ENCODE data around the gene TSC22D4. TPM values are rescaled to one million over a fixed set of nuclear protein-coding genes. Genes with fewer than 3 reads are reported as not detected.
A peak's percentile ranks its signal among the peaks of the same experiment; 100 is the strongest.

The TSC22D4 gene
- total RNA-seq, 3 donors from 2014 or later (not counting 1 experiment from before 2014, with no cell fraction given): 140 to 173 (median 168) TPM

GRCh38 chr7:100493476-100494264, 14.7 kb upstream of the TSC22D4 start:
- Mint-ChIP-seq H3K4me3 (peak overlapping the region; percentile 69), H3K27ac (no peak overlapping the region), H3K4me1 (peaks cover 0 to 10% of the 10 kb centered on the region in 2 donors), H3K27me3 (ENCODE audit: low read depth in 2 of 2) (peaks cover 32 to 41% of the 10 kb centered on the region in 2 donors), H3K9me3 (no peaks in the 10 kb centered on the region), H3K36me3 (no peaks in the 10 kb centered on the region)
- H3K36me3 ChIP-seq (ENCODE audit: control insufficient read depth, insufficient read depth, low read length): no peaks in the 10 kb centered on the region
- no peaks in the 10 kb centered on the region for H3K9me3 ChIP-seq (ENCODE audit: control insufficient read depth, insufficient read depth, low read length)
- no peak overlapping the region for H3K27ac ChIP-seq (ENCODE audit: low read length)
- peak in 1 of 2 donors; percentile 75 for DNase-seq
- intact Hi-C loops (cut with micrococcal nuclease): no loop called here
- ATAC-seq: peak; percentile 60 to 84 (median 77)
- no peak overlapping the region for H3K4me3 ChIP-seq (ENCODE audit: low read length)
- H3K27me3 ChIP-seq (ENCODE audit: control insufficient read depth, insufficient read depth, low read length): peaks cover 5% of the 10 kb centered on the region
- H3K4me1 ChIP-seq (ENCODE audit: control insufficient read depth, insufficient read depth, low read length): peaks cover 10% of the 10 kb centered on the region
- TF ChIP-seq, protein P1, sequence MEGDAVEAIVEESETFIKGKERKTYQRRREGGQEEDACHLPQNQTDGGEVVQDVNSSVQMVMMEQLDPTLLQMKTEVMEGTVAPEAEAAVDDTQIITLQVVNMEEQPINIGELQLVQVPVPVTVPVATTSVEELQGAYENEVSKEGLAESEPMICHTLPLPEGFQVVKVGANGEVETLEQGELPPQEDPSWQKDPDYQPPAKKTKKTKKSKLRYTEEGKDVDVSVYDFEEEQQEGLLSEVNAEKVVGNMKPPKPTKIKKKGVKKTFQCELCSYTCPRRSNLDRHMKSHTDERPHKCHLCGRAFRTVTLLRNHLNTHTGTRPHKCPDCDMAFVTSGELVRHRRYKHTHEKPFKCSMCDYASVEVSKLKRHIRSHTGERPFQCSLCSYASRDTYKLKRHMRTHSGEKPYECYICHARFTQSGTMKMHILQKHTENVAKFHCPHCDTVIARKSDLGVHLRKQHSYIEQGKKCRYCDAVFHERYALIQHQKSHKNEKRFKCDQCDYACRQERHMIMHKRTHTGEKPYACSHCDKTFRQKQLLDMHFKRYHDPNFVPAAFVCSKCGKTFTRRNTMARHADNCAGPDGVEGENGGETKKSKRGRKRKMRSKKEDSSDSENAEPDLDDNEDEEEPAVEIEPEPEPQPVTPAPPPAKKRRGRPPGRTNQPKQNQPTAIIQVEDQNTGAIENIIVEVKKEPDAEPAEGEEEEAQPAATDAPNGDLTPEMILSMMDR (IDR thresholded peaks at IDR 0.05): no peak
- 3% methylated on average over 56 of the region's 56 CpGs for WGBS (ENCODE audit: insufficient coverage)

DNA sequence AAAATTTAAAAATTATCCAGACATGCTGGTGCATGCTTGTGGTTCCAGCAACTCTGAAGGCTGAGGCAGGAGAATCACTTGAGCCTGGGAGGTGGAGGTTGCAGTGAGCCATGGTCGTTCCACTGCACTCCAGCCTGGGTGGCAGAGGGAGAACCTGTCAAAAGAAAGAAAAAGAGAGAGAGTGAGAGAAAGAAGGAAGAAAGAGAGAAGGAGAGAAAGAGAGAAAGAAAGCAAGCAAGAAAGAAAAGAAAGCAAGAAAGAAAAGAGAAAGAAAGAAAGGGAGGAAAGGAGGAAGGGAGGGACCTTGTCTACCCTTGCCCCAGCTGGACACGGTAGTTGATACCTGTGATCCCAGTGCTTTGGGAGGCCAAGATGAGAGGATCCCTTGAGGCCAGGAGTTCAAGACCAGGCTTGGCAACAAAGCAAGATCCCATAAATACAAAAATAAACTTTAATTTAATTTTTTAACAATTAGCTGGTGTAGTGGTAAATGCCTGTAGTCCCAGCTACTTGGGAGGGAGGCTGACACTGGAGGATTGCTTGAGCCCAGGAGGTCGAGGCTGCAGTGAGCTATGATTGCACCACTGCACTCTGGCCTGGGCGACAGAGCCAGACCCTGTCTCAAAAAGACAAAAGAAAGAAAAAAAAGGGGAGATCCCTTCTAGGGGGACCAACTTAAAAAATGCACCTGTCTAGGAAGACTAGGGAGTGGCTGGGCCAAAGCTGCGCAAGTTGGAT, 13.9 kb upstream of the TSC22D4 start:
- H3K9me3 Mint-ChIP-seq: no peaks in the 10 kb centered on the region
- peaks cover 32 to 39% of the 10 kb centered on the region in 2 donors for H3K27me3 Mint-ChIP-seq (ENCODE audit: low read depth in 2 of 2)
- Histone ChIP-seq H3K36me3 (ENCODE audit: control insufficient read depth, insufficient read depth, low read length) (no peaks in the 10 kb centered on the region), H3K9me3 (ENCODE audit: control insufficient read depth, insufficient read depth, low read length) (no peaks in the 10 kb centered on the region), H3K4me3 (ENCODE audit: low read length) (no peak overlapping the region), H3K4me1 (ENCODE audit: control insufficient read depth, insufficient read depth, low read length) (peaks cover 10% of the 10 kb centered on the region), H3K27me3 (ENCODE audit: control insufficient read depth, insufficient read depth, low read length) (peaks cover 5% of the 10 kb centered on the region), H3K27ac (ENCODE audit: low read length) (no peak overlapping the region)
- TF ChIP-seq, protein P1 (IDR thresholded peaks at IDR 0.05): no peak
- H3K4me3 Mint-ChIP-seq: peak overlapping the region; percentile 69
- intact Hi-C loops (cut with micrococcal nuclease): no loop called here
- no peak for ATAC-seq
- DNase-seq: no peak
- peaks cover 0 to 10% of the 10 kb centered on the region in 2 donors for H3K4me1 Mint-ChIP-seq
- 88% methylated on average over 5 of the region's 5 CpGs for WGBS (ENCODE audit: insufficient coverage)
- H3K27ac Mint-ChIP-seq: no peak overlapping the region
- H3K36me3 Mint-ChIP-seq: no peaks in the 10 kb centered on the region

DNA sequence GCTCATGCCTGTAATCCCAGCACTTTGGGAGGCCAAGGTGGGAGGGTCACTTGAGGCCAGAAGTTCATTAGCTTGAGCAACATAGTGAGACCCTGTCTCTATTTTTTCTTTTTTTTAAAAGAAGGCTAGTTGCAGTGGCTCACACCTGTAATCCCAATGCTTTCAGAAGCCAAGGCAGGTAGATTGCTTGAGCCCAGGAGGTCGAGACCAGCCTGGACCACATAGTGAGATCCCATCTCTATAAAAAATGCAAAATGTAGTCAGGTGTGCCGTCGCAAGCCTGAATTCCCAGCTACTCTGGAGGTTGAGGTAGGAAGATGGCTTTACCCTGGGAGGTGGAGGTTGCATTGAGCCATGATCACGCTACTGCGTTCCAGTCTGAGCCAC, 12.2 kb upstream of the TSC22D4 start:
- H3K27me3 ChIP-seq (ENCODE audit: control insufficient read depth, insufficient read depth, low read length): peaks cover 5% of the 10 kb centered on the region
- H3K9me3 ChIP-seq (ENCODE audit: control insufficient read depth, insufficient read depth, low read length): no peaks in the 10 kb centered on the region
- peaks cover 29 to 37% of the 10 kb centered on the region in 2 donors for H3K27me3 Mint-ChIP-seq (ENCODE audit: low read depth in 2 of 2)
- DNase-seq (no peak), ATAC-seq (no peak)
- TF ChIP-seq, protein P1 (IDR thresholded peaks at IDR 0.05): no peak
- intact Hi-C loops (cut with micrococcal nuclease): no loop called here
- no peak overlapping the region for H3K4me3 ChIP-seq (ENCODE audit: low read length)
- 94% methylated on average over 5 of the region's 5 CpGs for WGBS (ENCODE audit: insufficient coverage)
- no peak overlapping the region for H3K27ac ChIP-seq (ENCODE audit: low read length)
- H3K36me3 ChIP-seq (ENCODE audit: control insufficient read depth, insufficient read depth, low read length): no peaks in the 10 kb centered on the region
- H3K36me3 Mint-ChIP-seq: no peaks in the 10 kb centered on the region
- no peak overlapping the region for H3K4me3 Mint-ChIP-seq
- no peaks in the 10 kb centered on the region for H3K9me3 Mint-ChIP-seq
- H3K4me1 ChIP-seq (ENCODE audit: control insufficient read depth, insufficient read depth, low read length): peaks cover 10% of the 10 kb centered on the region
- H3K27ac Mint-ChIP-seq: no peak overlapping the region
- H3K4me1 Mint-ChIP-seq: peaks cover 0 to 10% of the 10 kb centered on the region in 2 donors

All from natural killer cell (primary cell).